Superior temporal gyrus (tissue), 1 donor: ENCODE data around the gene ANO10.
"Not testable (repeated sequence)": the region's sequence is repeated elsewhere in the genome, so short reads cannot be mapped to it uniquely, and the experiment has no call there.

Experiments used
- DNase-seq: peaks from one replicate; pipeline ENCODE4 v3.0.0-alpha.2; 2016; ENCODE audit errors: extremely low spot score

ANO10 gene

GRCh38 chr3:43478118-43478785 lies 143.6 kb downstream of the ANO10 start:
- DNase-seq: no peak

- DNase-seq: no peak
Measured at GRCh38 chr3:43477600-43477999, 144.2 kb downstream of the ANO10 start.

- no peak for DNase-seq
Measured at GRCh38 chr3:43473737-43474136, 148.1 kb downstream of the ANO10 start.

- no peak for DNase-seq
Measured at GRCh38 chr3:43473244-43473643, 148.6 kb downstream of the ANO10 start.

- DNase-seq: peak; percentile 27
Measured at GRCh38 chr3:43468133-43468532, 153.7 kb downstream of the ANO10 start.

GRCh38 chr3:43465109-43465508 lies 156.7 kb downstream of the ANO10 start:
- DNase-seq: no peak

GRCh38 chr3:43462566-43462965 lies 159.2 kb downstream of the ANO10 start:
- DNase-seq: not testable (repeated sequence)

GRCh38 chr3:43461345-43461744 lies 160.5 kb downstream of the ANO10 start:
- DNase-seq: no peak

GRCh38 chr3:43457038-43457437 lies 164.8 kb downstream of the ANO10 start:
- DNase-seq: not testable (repeated sequence)

GRCh38 chr3:43455233-43455632 lies 166.6 kb downstream of the ANO10 start:
- no peak for DNase-seq

GRCh38 chr3:43453981-43454380 lies 167.8 kb downstream of the ANO10 start:
- DNase-seq: no peak

GRCh38 chr3:43451670-43452254 lies 170.0 kb downstream of the ANO10 start:
- DNase-seq: no peak

- no peak for DNase-seq
Measured at GRCh38 chr3:43448098-43448497, 173.7 kb downstream of the ANO10 start.

- DNase-seq: no peak
Measured at GRCh38 chr3:43445820-43446219, 176.0 kb downstream of the ANO10 start.

GRCh38 chr3:43442872-43443395 lies 178.9 kb downstream of the ANO10 start:
- no peak for DNase-seq

GRCh38 chr3:43436507-43437140 lies 185.2 kb downstream of the ANO10 start:
- no peak for DNase-seq

GRCh38 chr3:43435706-43436105 lies 186.1 kb downstream of the ANO10 start:
- no peak for DNase-seq

GRCh38 chr3:43434431-43434830 lies 187.4 kb downstream of the ANO10 start:
- no peak for DNase-seq

GRCh38 chr3:43432462-43432861 lies 189.3 kb downstream of the ANO10 start:
- no peak for DNase-seq

- DNase-seq: no peak
Measured at GRCh38 chr3:43426388-43426787, 195.4 kb downstream of the ANO10 start.

GRCh38 chr3:43425829-43426228 lies 196.0 kb downstream of the ANO10 start:
- no peak for DNase-seq

- no peak for DNase-seq
Measured at GRCh38 chr3:43423639-43424038, 198.2 kb downstream of the ANO10 start.

- no peak for DNase-seq
Measured at GRCh38 chr3:43423142-43423541, 198.7 kb downstream of the ANO10 start.
